22Rv1 (cell line): Measurements from ENCODE around the gene ZWILCH.

Source experiments
- ZFX ChIP-seq: fragments of 450-650 bp; IDR thresholded peaks from 2 replicates; pipeline ENCODE4 v1.6.1; 2017; ENCODE audit warnings: antibody characterized with exemption, borderline replicate concordance
- TF ChIP-seq, protein P1 (sequence below): fragments of 450-650 bp; IDR thresholded peaks from 2 replicates; pipeline ENCODE4 v1.5.1; 2017; ENCODE audit warnings: mild to moderate bottlenecking

DNA sequence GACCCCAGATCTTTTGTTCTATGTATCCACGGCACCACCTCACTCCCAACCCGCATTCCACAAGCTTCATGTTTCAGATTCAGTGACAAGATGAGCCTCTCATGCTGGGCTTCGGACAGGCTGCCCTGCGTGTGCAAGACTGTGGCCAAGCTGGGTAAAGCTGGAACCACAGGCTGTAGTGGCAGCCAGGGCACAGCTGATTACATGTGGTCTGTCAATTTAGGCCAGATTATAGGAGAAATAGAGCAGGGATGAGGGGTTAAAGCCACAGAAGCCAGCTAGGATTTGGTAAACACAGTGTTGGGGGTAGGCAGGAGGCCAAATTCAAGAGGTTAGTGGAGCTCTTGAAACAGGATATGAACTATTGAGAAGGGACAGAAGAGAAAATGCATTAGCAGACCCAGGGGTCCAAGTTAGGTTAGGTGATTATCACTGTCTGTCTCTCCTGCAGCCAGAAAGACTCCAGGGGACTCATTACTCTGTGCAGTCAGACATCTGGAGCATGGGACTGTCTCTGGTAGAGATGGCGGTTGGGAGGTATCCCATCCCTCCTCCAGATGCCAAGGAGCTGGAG is 20.5 kb upstream of the ZWILCH start:
- TF ChIP-seq, protein P1, sequence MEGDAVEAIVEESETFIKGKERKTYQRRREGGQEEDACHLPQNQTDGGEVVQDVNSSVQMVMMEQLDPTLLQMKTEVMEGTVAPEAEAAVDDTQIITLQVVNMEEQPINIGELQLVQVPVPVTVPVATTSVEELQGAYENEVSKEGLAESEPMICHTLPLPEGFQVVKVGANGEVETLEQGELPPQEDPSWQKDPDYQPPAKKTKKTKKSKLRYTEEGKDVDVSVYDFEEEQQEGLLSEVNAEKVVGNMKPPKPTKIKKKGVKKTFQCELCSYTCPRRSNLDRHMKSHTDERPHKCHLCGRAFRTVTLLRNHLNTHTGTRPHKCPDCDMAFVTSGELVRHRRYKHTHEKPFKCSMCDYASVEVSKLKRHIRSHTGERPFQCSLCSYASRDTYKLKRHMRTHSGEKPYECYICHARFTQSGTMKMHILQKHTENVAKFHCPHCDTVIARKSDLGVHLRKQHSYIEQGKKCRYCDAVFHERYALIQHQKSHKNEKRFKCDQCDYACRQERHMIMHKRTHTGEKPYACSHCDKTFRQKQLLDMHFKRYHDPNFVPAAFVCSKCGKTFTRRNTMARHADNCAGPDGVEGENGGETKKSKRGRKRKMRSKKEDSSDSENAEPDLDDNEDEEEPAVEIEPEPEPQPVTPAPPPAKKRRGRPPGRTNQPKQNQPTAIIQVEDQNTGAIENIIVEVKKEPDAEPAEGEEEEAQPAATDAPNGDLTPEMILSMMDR, result no peak
- TF ChIP-seq ZFX, result no peak
